Fibroblast of lung (primary cell): Measurements from ENCODE around the gene BUD31. TPM values are rescaled to one million over a fixed set of nuclear protein-coding genes. Genes with fewer than 3 reads are reported as not detected.

Source experiments
- DNase-seq, 2 donors: peaks; one replicate each; pipeline versions ENCODE4 v3.0.0 to v3.0.0-alpha.2; 2010; ENCODE audit warnings: low read depth in 2 of 2
- H2AFZ ChIP-seq: 2 replicates; pipeline ENCODE4 v1.5.1; 2012; ENCODE audit warnings: low read length, control low read depth, inconsistent platforms
- H3K27ac ChIP-seq: 2 replicates; pipeline ENCODE4 v1.5.1; 2011; ENCODE audit warnings: low read length, control low read depth; ENCODE audit not compliant: insufficient read depth
- H3K27me3 ChIP-seq: 2 replicates; pipeline ENCODE4 v1.5.1; 2011; ENCODE audit warnings: mild to moderate bottlenecking, low read length; ENCODE audit not compliant: control insufficient read depth, insufficient read depth
- H3K36me3 ChIP-seq: 2 replicates; pipeline ENCODE4 v1.5.1; 2011; ENCODE audit warnings: low read length; ENCODE audit not compliant: control insufficient read depth, insufficient read depth
- H3K4me1 ChIP-seq: 2 replicates; pipeline ENCODE4 v1.5.1; 2011; ENCODE audit warnings: low read length; ENCODE audit not compliant: control insufficient read depth, insufficient read depth; ENCODE audit errors: extremely low read depth
- H3K4me2 ChIP-seq: 2 replicates; pipeline ENCODE4 v1.5.1; 2011; ENCODE audit warnings: low read length, control low read depth; ENCODE audit not compliant: insufficient read depth; ENCODE audit errors: extremely low read depth
- H3K4me3 ChIP-seq, 4 experiments: fragments of 200-600 bp in 1 of 4; sonication (generic) in 1 of 4; replicated peaks in 1 of 4; 2 replicates each; pipeline ENCODE4 v1.5.1; 2011 to 2016; ENCODE audit warnings: low read length in 4 of 4, low read depth in 3 of 4, mild to moderate bottlenecking in 3 of 4, control low read depth in 2 of 4, inconsistent platforms in 1 of 4, mixed read lengths in 1 of 4; ENCODE audit not compliant: insufficient read depth in 1 of 4; ENCODE audit errors: control extremely low read depth in 1 of 4
- H3K79me2 ChIP-seq: 2 replicates; pipeline ENCODE4 v1.5.1; 2012; ENCODE audit warnings: mild to moderate bottlenecking, low read length, inconsistent platforms; ENCODE audit not compliant: control insufficient read depth, insufficient read depth
- H3K9ac ChIP-seq: 2 replicates; pipeline ENCODE4 v1.5.1; 2011; ENCODE audit warnings: mild to moderate bottlenecking, low read length, control low read depth; ENCODE audit not compliant: insufficient read depth
- H3K9me3 ChIP-seq: 2 replicates; pipeline ENCODE4 v1.5.1; 2012; ENCODE audit warnings: low read depth, low read length; ENCODE audit not compliant: control insufficient read depth, insufficient read depth
- H4K20me1 ChIP-seq: 2 replicates; pipeline ENCODE4 v1.5.1; 2011; ENCODE audit warnings: low read length; ENCODE audit not compliant: control insufficient read depth, insufficient read depth; ENCODE audit errors: extremely low read depth
- CTCF ChIP-seq, 2 donors: IDR thresholded peaks in 1 of 2; conservative IDR thresholded peaks in 1 of 2; 1 replicate in 1 of 2; 2 replicates in 1 of 2; pipeline ENCODE4 v1.5.1; 2011 to 2012; ENCODE audit warnings: low read length in 2 of 2, control low read depth in 1 of 2, inconsistent platforms in 1 of 2, low read depth in 1 of 2, mild to moderate bottlenecking in 1 of 2
- EZH2 ChIP-seq: IDR thresholded peaks from 2 replicates; pipeline ENCODE4 v1.5.1; 2012; ENCODE audit warnings: low read length, control low read depth, mild to moderate bottlenecking; ENCODE audit errors: missing control alignments
- polyA plus RNA-seq, 2 donors: library from polyadenylated mRNA; depleted of rRNA in 1 of 2; stranded (reverse) in 1 of 2; unstranded in 1 of 2; fragments of >200 nt; gene quantifications; 2 replicates each; pipeline ENCODE4 v1.2.1, GENCODE V29; 2011 to 2012; ENCODE audit warnings: missing spikeins in 1 of 2
- total RNA-seq: library from RNA; depleted of rRNA; stranded (reverse); fragments of >200 nt; gene quantifications from 2 replicates; pipeline ENCODE4 v1.2.1, GENCODE V29; 2014

The BUD31 gene
- total and polyA plus RNA-seq, 2 donors (not counting 1 experiment from before 2014, with no cell fraction given), result 83.4 to 114 TPM

DNA sequence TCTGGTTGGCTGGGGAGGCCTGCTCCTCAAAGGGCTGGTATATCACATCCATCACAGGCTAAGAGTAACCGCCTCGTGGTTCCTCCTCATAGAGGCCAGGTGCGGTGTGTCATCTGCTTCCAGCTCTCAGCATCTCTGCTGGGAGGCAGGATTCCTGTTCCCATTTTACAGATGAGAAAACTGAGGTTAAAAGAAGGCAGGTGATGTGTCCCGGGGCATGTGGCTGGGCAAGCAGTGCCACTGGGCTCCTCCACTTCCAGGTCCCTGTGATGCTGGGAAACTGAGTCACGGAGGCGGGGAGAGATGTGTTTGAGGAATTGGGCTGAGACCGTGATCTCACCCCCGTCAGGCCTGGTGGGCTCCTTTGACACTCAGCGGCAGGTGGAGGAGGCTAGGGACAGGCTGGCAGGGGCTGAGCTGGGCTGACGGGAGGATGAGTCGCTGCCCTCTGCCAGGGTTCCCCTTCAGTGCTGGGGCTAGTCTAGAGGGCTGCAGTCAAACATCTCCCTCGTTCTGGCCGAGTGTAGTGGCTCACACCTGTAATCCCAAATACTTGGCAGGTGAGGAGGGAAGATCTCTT is 24.9 kb upstream of the BUD31 start:
- H3K4me2 ChIP-seq, result no peak overlapping the region

GRCh38 chr7:99384523-99384922 is 24.2 kb upstream of the BUD31 start:
- Histone ChIP-seq H3K4me3 (no peak overlapping the region), H3K36me3 (peaks cover 33% of the 10 kb centered on the region), H3K9me3 (no peaks in the 10 kb centered on the region), H3K27ac (no peak overlapping the region), H3K79me2 (peaks cover 46% of the 10 kb centered on the region), H3K9ac (no peak overlapping the region), H3K27me3 (no peaks in the 10 kb centered on the region), H3K4me1 (peaks cover 13% of the 10 kb centered on the region), H3K4me2 (no peak overlapping the region), H2AFZ (no peak overlapping the region), H4K20me1 (no peaks in the 10 kb centered on the region)
- no peak for DNase-seq
- TF ChIP-seq CTCF (conservative IDR thresholded peaks at IDR 0.05 in 1 of 2, IDR thresholded peaks at IDR 0.05 in 1 of 2; ENCODE audit: low read depth in 1 of 2, low read length in 2 of 2), result no peak
- TF ChIP-seq EZH2, result no peak

More for the DNA sequence above, 24.9 kb upstream of the BUD31 start:
- peaks cover 47% of the 10 kb centered on the region for H3K79me2 ChIP-seq
- H4K20me1 ChIP-seq, result no peaks in the 10 kb centered on the region
- no peaks in the 10 kb centered on the region for H3K9me3 ChIP-seq
- H2AFZ ChIP-seq, result no peak overlapping the region
- no peak overlapping the region for H3K4me3 ChIP-seq
- no peak overlapping the region for H3K9ac ChIP-seq
- no peak for TF ChIP-seq CTCF (conservative IDR thresholded peaks at IDR 0.05 in 1 of 2, IDR thresholded peaks at IDR 0.05 in 1 of 2; ENCODE audit: low read depth in 1 of 2, low read length in 2 of 2)
- no peak for TF ChIP-seq EZH2
- H3K27me3 ChIP-seq, result no peaks in the 10 kb centered on the region
- no peak for DNase-seq
- no peak overlapping the region for H3K27ac ChIP-seq
- peaks cover 31% of the 10 kb centered on the region for H3K36me3 ChIP-seq
- peaks cover 19% of the 10 kb centered on the region for H3K4me1 ChIP-seq

- Histone ChIP-seq H3K36me3 (peaks cover 41% of the 10 kb centered on the region), H3K4me2 (no peak overlapping the region), H3K4me1 (peaks cover 4% of the 10 kb centered on the region), H3K4me3 (no peak overlapping the region), H2AFZ (no peak overlapping the region), H3K9ac (no peak overlapping the region), H3K79me2 (peaks cover 37% of the 10 kb centered on the region), H3K9me3 (no peaks in the 10 kb centered on the region), H4K20me1 (no peaks in the 10 kb centered on the region), H3K27ac (no peak overlapping the region), H3K27me3 (no peaks in the 10 kb centered on the region)
- TF ChIP-seq CTCF (conservative IDR thresholded peaks at IDR 0.05 in 1 of 2, IDR thresholded peaks at IDR 0.05 in 1 of 2; ENCODE audit: low read depth in 1 of 2, low read length in 2 of 2) (no peak), EZH2 (no peak)
- no peak for DNase-seq
These were observed 23.2 kb upstream of the BUD31 start for GRCh38 chr7:99385564-99385963.
